Stimulated activated CD8-positive, alpha-beta memory T cell treated with anti-CD3 and anti-CD28 coated beads, Interleukin-15, amount 100 ng/mL, for 48 hours (primary cell): ENCODE measurements around the gene SFMBT1.
"Not testable (repeated sequence)": the region's sequence is repeated elsewhere in the genome, so short reads cannot be mapped to it uniquely, and the experiment has no call there.

Experiments
- DNase-seq, 2 donors: peaks; one replicate each; pipeline ENCODE4 v3.0.0-alpha.2; 2020; ENCODE audit warnings: low read depth in 2 of 2

SFMBT1 gene

GRCh38 chr3:53072653-53073552 lies 27.0 kb upstream of the SFMBT1 start:
- peak; percentile 75 to 80 for DNase-seq

- DNase-seq, result no peak
Measured at GRCh38 chr3:53071882-53072431, 26.1 kb upstream of the SFMBT1 start.

- no peak for DNase-seq
Measured at GRCh38 chr3:53069422-53070068, 23.7 kb upstream of the SFMBT1 start.

GRCh38 chr3:53068176-53068575 lies 22.3 kb upstream of the SFMBT1 start:
- DNase-seq, result no peak

- DNase-seq, result no peak
Measured at GRCh38 chr3:53067567-53067966, 21.7 kb upstream of the SFMBT1 start.

GRCh38 chr3:53065841-53066480 lies 20.1 kb upstream of the SFMBT1 start:
- no peak for DNase-seq

GRCh38 chr3:53062905-53063304 lies 17.0 kb upstream of the SFMBT1 start:
- no peak for DNase-seq

- DNase-seq, result no peak
Measured at GRCh38 chr3:53056442-53056841, 10.6 kb upstream of the SFMBT1 start.

GRCh38 chr3:53054233-53054632 lies 8.4 kb upstream of the SFMBT1 start:
- DNase-seq, result not testable (repeated sequence)

GRCh38 chr3:53051929-53052328 lies 6.1 kb upstream of the SFMBT1 start:
- DNase-seq, result no peak

- no peak for DNase-seq
Measured at GRCh38 chr3:53049987-53050386, 4.1 kb upstream of the SFMBT1 start.

- peak; percentile 45 to 51 for DNase-seq
Measured at GRCh38 chr3:53046171-53047170, 598 bp upstream of the SFMBT1 start.

- DNase-seq, result peak; percentile 32 to 36
Measured at GRCh38 chr3:53044711-53045517, 959 bp downstream of the SFMBT1 start.

GRCh38 chr3:53044371-53044710 lies 1.5 kb downstream of the SFMBT1 start:
- DNase-seq, result no peak

GRCh38 chr3:53043738-53044137 lies 2.1 kb downstream of the SFMBT1 start:
- DNase-seq, result no peak

GRCh38 chr3:53042651-53043050 lies 3.2 kb downstream of the SFMBT1 start:
- no peak for DNase-seq

- DNase-seq, result no peak
Measured at GRCh38 chr3:53040351-53040820, 5.5 kb downstream of the SFMBT1 start.

- DNase-seq, result no peak
Measured at GRCh38 chr3:53039376-53039752, 6.5 kb downstream of the SFMBT1 start.

- no peak for DNase-seq
Measured at GRCh38 chr3:53038679-53039375, 7.0 kb downstream of the SFMBT1 start.
